GM18861 (cell line): ENCODE results near the gene OGFOD3.

Experiments used
- ATAC-seq: cut with Tn5 transposase; IDR thresholded peaks from one replicate; pipeline ENCODE4 v1.9.1; 2021; ENCODE audit not compliant: unreplicated experiment

Gene OGFOD3

GRCh38 chr17:82342361-82343079 lies 75.9 kb downstream of the OGFOD3 start:
- ATAC-seq: no peak

GRCh38 chr17:82339634-82340580 lies 78.5 kb downstream of the OGFOD3 start:
- no peak for ATAC-seq
